CD4-positive, alpha-beta T cell treated with Interleukin-4 for 4 hours (primary cell): ENCODE results near the gene RNASE8.

Experiments used
- DNase-seq: peaks from one replicate; pipeline ENCODE4 v3.0.0-alpha.2; 2020

The RNASE8 gene

GRCh38 chr14:21093769-21094681, 36.4 kb downstream of the RNASE8 start:
- DNase-seq: no peak

GRCh38 chr14:21095430-21096205, 38.0 kb downstream of the RNASE8 start:
- no peak for DNase-seq

DNA sequence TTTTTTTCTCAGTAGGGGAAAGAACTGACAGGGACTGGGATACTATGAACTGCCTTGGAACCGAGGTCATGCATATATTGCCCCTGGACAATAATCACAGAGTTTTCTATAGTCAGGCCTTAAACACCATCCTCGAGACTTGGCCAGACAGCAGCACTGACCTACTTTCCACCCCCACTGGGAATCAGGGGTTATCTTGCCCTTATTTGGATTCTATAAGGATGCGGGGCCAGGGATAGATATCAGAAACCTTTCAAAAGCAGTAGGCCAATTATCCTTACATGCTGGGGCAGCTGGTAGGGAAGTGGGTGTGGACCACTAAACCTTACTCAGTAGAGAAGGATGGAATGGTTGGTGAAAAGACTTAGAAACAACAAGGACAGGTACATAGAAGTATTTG, 38.8 kb downstream of the RNASE8 start:
- no peak for DNase-seq

DNA sequence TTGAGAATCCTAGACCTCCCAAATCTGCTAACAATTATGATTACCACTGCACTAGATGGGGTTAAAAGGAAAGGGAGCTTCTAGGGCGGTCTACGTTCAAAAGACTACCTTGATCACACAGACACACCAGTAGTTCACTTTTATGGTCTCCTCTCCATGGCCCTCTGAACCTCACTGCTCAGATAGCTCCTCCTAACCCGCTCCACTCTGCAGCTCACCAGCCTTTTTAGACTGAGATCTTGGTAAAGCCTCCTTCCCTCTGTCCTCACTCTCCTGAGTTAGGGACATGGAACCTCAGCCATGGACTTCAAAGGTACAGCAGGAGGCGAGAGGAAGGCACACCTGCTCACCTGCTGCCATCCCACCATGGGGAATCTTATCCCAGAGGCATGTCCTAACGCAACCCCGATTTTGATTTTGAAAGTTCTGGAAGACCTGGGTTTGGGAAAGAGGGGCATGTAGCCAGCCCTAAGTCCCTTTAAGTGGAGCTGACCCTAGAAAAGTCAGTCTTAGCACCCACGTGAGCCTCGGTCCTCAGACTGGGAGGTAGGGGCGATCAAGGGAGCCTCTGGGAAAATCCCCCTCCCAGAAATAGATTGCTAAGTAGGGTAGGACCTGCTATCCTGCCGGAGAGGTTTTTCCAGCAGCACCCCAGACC, 39.5 kb downstream of the RNASE8 start:
- DNase-seq: no peak

DNA sequence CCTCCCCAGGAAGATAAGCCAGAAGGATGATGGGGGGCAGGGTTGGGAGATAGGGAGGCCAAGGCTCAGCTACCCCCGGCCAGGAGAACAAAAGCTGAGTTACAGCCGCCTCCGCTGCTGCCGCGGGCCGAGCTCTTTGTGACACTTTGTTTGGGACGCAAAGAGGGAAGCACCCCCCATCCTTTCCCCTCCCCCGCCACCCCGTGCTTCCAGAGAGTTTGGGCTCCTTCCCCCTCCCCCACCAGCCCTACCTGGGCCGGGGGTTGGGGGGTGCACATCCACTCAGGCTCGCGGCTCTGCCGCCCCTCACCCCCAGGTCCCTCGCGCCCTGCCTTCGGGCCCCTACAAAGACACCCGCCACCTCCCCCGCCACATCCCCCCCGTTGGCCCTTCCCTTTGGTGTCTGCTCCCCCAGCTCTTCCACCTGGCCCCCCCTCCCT, 40.0 kb downstream of the RNASE8 start:
- DNase-seq: no peak

DNA sequence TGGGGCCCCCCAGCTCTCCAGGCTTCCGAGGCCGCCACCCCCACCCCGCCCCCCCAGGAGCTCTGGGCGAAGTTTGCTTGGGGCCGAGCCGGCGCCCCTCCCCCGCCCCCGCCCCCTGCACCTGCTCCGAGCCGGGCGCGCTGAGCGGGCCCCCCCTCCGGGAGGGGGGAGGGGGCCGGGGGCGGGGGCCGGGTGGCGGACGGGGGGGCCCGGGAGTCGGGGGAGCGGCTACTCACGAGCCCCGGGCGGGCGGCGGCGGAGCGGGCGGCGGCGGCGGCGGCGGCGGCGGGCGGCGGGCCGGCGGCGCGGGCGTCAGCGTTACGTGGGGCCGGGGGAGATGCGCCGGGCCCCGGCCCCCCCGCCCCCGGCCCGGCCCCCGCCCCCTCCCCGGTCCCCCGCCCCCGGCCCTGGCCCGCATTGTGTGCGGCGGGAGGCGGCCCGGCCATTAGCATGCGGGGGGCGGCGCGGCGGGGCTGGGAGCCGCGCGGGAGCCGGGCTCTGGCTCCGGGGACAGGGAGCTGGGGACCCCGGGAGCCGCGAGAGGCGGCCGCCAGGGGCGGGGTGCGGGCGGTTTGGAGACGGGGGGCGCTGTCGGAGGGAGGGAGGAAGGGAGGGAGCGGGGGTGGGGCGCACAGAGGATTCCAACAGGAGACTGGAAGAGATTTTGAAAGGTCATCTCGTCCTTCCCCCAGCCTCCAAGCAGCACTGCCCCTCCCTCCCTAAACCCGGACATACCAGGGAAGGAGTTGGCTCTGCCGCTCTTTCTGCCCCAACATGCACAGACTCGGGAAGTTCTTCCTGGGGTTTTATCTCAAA, 40.7 kb downstream of the RNASE8 start, which contains the start of gene ZNF219:
Gene ZNF219 (minus strand): TSS at position 580 of the 816 bp plus-strand sequence. CDS start 5,064 bp downstream, outside the sequence.
- no peak for DNase-seq

DNA sequence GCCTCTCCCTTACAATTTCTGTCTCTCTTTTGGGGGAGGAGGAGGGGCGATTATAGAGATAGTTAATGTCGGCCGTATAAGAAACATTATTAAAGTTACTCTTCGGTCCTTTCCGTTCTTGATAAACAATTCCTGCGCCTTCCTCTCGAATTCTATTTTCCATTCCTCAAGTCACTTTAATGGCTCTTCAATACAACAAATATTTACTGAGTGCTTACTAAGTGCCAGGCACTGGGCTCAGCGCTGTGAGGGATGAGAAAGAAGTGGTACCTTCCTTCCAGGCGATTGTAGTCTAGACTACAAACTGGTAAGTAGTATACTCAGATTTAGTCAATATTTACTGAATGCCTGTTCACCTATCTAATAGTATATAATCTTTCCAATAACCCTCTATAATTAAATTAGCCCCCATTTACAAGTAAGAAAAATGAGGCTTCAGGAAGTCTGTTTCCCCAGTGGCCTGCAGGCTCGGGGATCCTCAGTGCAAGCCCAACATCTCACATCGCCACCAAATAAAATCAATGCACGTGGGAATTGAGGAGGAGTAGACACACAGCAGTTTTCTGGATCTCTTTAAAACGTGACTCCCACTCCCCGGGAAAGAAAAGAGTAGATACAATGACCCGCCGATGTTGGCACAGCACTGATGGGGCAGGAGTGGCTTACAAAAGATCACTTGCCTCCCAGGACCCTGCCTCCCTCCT, 41.4 kb downstream of the RNASE8 start:
- DNase-seq: no peak

GRCh38 chr14:21099596-21099985, 42.0 kb downstream of the RNASE8 start:
- no peak for DNase-seq

GRCh38 chr14:21100931-21101330, 43.3 kb downstream of the RNASE8 start, which contains the start of gene TMEM253:
TSS of gene TMEM253 (plus strand) at chr14:21101066. CDS start at chr14:21101344, 278 bp downstream.
- DNase-seq: no peak

DNA sequence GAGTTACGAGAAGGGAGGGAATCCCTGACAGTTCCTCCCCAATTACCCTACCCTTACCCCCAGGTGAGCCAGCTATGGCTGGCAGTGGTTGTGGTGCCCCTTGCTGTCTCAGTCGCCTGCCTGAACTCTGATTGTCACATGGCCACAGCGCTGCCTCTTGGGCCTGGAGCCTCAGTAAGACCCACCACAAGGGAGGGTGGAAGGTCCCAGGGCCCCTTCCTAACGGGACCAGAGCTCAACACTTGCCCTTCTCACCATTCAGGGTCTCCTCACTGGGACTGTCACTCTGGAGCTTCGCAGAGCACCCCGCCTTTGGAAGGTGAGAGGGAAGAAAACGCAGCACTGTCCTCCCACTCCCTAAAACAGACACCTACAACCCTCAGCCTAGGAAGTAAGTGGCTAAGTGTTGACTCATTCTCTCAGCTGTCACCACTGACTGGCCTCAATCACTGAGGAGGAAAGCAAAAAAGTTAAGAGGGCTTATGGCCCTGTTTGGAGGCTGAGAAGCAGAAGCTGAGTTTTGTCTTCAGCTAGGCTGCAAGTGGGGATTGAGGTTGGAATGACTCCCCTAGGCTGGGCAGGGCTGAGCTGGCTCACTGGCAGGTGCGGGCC, 44.3 kb downstream of the RNASE8 start:
- DNase-seq: no peak

DNA sequence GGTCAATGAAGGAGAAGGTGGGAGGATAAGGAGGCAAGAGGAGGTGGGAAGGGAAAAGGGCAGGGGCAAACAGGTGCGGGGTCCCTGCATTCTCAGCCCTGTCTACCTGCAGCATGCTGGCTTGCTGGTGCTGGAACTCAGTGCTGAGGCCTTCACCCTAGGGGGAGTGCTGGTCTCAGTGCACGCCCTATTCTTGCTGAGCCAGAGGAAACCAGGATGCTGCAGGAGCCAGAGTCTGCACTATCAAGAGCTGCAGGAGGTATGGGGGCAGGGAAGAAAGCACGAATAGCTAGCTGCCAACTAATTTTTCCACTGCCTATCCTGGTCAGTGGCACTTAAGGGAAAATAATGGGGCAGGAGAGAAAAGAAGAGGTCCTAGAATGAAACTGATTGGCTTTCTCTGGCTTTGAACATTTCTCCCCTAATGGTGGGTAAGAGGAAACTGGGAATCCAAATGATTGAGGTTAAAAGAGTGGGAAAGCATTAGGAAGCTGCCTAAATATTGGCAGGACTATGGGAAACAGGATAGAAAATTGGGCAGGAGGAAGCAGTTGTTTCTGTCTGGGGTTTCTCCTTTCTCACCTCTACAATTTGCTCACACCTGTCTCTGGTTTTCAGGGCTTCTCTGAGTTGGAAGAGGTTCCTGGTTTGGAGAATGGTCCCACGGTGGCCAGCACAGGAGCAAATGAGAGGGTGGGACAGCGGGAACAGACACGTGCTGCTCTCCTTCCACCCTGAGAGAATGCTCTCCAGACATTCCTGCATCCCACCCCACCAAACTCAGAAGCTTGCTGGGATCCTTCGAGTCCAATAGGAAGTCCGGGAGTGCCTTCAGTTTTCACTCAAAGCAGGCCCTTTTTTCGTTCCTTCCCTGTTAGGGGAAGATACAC, 45.1 kb downstream of the RNASE8 start:
- no peak for DNase-seq

DNA sequence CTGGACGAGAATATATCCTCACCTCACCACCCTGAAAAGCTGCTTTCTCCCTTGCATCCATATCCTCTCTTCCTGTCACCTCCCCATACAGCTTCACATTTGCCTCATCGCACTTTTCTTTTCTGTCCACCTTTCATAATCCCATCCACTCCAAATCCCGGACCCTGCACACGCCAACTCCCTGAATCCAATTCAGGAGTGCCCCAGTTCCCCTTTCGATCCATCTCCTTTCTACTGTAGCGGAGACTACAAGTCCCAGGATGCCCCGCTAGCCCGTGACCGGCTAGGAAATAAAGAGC, 45.7 kb downstream of the RNASE8 start:
- no peak for DNase-seq

- DNase-seq: peak; percentile 94
These were observed 46.3 kb downstream of the RNASE8 start for GRCh38 chr14:21103710-21104447.

DNA sequence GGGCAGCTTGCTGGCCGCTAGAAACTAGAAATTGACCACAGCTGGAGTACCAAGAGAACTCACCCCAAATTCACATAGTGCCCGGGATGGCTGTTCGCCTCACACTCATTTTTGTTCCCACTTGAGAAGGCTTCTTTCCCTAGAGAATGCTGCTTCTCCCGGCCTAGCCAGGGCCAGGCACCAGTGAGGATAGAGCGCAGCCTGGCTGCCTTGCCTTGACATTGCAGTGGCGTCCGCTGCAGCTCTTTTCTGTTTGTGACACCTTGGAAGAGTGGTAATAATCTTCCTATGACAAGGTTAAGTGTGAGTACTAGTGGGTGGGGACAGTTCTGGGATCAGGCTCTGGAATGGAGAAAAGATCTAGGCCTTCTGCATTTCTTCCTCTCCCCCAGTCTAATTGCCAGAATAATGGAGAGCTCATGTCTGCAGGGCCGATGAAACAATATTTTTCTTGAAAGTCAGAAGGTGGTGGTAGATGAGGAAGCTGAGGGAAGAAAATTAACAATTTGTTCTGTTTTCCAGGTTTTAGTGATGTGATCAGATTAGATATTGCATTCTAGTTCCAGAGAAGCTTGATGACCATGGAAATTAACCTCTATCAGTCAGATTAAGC, 46.9 kb downstream of the RNASE8 start:
- DNase-seq: peak; percentile 68

GRCh38 chr14:21105095-21105494, 47.5 kb downstream of the RNASE8 start:
- DNase-seq: no peak

DNA sequence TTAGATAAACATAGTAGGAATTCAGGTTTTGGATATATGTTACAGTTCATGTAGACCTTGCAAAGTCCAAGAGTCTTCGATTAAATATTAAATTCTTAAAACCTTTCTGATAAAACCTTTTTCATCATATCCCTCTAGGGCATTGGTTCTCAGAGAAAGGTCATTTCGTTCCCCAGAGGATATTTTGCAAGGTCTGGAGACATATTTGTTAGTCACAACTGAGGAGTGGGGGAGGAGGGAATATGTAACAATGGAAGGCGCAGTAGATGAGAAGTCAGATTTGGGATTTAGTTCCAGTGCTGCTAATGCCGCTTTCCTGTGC, 48.5 kb downstream of the RNASE8 start:
- DNase-seq: no peak

- DNase-seq: peak; percentile 81
These were observed 49.1 kb downstream of the RNASE8 start for GRCh38 chr14:21106498-21107282.

DNA sequence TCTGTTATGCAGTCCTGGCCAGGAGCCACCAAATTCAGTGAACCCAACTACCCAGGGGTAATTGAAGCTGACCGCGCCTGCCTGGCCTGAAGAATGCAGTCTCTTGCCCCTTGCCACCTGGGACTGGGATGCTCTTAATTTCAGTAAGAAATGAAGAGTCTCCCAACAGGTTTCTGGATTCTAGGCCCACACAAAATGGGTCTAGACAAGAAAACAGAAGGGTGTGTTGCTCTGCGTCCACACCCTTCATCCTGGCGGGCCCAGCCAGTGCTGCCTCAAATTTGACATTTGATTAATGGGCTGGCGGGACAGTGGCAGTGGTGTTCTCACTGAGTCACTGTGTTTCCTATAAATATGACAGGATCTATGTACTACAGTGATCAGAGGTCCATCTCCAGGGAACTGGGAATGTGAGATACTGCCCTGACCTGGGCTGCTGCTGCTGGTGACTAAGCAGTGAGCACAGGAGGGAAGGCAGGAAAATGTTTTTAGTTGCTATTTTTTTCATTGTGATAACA, 49.7 kb downstream of the RNASE8 start:
- no peak for DNase-seq
